ENCODE results near the gene NFIB. TPM values are rescaled to one million over a fixed set of nuclear protein-coding genes. Genes with fewer than 3 reads are reported as not detected.

The NFIB gene
- polyA plus RNA-seq, 2 of the 4 experiments (the other 2 are of a cell fraction): 10.7 to 21.7 TPM

DNA sequence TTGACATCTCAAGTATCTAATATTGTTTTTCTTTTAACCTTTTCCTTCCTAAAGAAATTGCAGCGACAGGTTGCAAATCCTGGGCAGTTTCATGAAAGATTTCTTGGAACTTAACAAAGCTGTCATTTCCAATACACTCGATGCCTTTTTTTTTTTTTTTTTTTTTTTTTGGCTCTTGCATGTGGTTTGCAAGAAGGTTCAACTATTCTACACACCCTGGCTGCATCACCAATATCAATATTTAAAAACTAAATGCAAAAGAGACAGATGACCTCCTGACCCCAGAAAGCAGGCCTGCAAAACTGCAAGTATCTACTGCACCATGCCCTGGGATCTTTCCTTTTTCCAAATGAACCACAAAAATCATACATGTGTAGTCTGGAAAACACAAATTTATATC lies 4.4 kb upstream of the NFIB start:
- FAIRE-seq (no peak), ATAC-seq (no peak), DNase-seq (ENCODE audit: low read depth in 1 of 2, low spot score in 1 of 2) (no peak)
- Histone ChIP-seq H3K27ac (peak overlapping the region; percentile 94 to 99), H3K4me1 (peaks cover 36% of the 10 kb centered on the region), H3K4me3 (no peak overlapping the region), H3K9me3 (no peaks in the 10 kb centered on the region), H3K4me2 (peak overlapping the region; percentile 95)
- WGBS (ENCODE audit: missing lambda C conversion rate): 18% methylated on average over 2 of the region's 2 CpGs
- TF ChIP-seq JUNB (IDR thresholded peaks at IDR 0.05) (no peak), CHD4 (IDR thresholded peaks at IDR 0.05; ENCODE audit: borderline replicate concordance) (no peak), FOSB (CRISPR knock-in tag; IDR thresholded peaks at IDR 0.05) (no peak), ESRRA (IDR thresholded peaks at IDR 0.05; ENCODE audit: borderline replicate concordance, low read length) (no peak), JUN (IDR thresholded peaks at IDR 0.05) (no peak), MAFK (IDR thresholded peaks at IDR 0.05; ENCODE audit: partially characterized antibody) (no peak), NPAS2 (CRISPR knock-in tag; IDR thresholded peaks at IDR 0.05; ENCODE audit: borderline replicate concordance) (no peak), SMC3 (IDR thresholded peaks at IDR 0.05) (no peak), EHMT2 (IDR thresholded peaks at IDR 0.05; ENCODE audit: low read depth) (no peak), ZSCAN20 (CRISPR knock-in tag; IDR thresholded peaks at IDR 0.05) (no peak), HOXB13 (CRISPR knock-in tag; IDR thresholded peaks at IDR 0.05; ENCODE audit: low read depth) (no peak)
- TF ChIP-seq, protein P1, sequence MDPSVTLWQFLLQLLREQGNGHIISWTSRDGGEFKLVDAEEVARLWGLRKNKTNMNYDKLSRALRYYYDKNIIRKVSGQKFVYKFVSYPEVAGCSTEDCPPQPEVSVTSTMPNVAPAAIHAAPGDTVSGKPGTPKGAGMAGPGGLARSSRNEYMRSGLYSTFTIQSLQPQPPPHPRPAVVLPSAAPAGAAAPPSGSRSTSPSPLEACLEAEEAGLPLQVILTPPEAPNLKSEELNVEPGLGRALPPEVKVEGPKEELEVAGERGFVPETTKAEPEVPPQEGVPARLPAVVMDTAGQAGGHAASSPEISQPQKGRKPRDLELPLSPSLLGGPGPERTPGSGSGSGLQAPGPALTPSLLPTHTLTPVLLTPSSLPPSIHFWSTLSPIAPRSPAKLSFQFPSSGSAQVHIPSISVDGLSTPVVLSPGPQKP (IDR thresholded peaks at IDR 0.05; ENCODE audit: low read depth, low read length): no peak
- TF ChIP-seq, protein P2, sequence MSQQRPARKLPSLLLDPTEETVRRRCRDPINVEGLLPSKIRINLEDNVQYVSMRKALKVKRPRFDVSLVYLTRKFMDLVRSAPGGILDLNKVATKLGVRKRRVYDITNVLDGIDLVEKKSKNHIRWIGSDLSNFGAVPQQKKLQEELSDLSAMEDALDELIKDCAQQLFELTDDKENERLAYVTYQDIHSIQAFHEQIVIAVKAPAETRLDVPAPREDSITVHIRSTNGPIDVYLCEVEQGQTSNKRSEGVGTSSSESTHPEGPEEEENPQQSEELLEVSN (IDR thresholded peaks at IDR 0.05; ENCODE audit: borderline replicate concordance, low read depth): no peak
- TF ChIP-seq, protein P3, sequence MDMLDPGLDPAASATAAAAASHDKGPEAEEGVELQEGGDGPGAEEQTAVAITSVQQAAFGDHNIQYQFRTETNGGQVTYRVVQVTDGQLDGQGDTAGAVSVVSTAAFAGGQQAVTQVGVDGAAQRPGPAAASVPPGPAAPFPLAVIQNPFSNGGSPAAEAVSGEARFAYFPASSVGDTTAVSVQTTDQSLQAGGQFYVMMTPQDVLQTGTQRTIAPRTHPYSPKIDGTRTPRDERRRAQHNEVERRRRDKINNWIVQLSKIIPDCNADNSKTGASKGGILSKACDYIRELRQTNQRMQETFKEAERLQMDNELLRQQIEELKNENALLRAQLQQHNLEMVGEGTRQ (IDR thresholded peaks at IDR 0.05): no peak
- POLR2A ChIA-PET: interaction anchor here (0.7 kb wide), 1 partner anchor 67 kb away, joined by 11 read pairs; no protein-coding TSS in a partner anchor
- CTCF ChIA-PET: interaction anchor here (0.9 to 1.7 kb wide), 4 partner anchors 15 to 35 kb away, joined by 3 to 8 read pairs (median 4); no protein-coding TSS in a partner anchor

DNA sequence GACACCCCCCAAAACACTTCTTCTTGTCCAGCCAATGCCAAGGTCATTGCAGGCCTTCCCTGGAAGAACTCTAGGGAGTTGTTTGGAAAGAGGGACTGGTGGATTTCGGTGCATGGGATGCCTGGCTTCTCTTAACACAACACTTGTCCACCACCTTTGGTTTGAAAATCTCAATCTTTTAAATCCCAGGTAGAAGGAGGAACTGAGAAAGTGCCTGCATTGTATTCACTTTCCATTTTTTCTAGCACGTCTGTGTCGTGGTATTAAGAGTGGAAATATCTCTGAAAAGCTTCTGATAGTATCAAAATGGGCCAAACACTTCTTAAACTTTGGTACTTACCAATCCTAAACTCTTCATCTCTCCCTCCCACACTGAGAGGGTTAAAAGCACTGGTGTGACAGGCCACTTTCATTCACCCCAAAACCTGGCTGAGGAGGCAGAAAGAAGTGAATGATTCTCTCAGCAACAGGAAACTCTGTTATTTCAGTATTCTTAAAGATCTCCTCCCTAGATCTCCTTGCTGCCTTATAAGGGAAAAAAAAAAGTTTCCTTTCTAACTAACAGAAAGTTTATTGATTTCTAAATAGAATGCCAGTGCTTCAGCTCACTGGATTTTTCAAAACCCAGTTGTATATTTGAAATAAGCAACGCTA lies 3.9 kb upstream of the NFIB start:
- ChIA-PET POLR2A (interaction anchor here (0.7 kb wide), 1 partner anchor 67 kb away, joined by 11 read pairs; no protein-coding TSS in a partner anchor), CTCF (interaction anchor here (0.8 to 1.7 kb wide), 4 partner anchors 16 to 166 kb away, joined by 3 to 8 read pairs (median 3); no protein-coding TSS in a partner anchor)
- peaks cover 36% of the 10 kb centered on the region for H3K4me1 ChIP-seq
- peak overlapping the region; percentile 94 to 99 for H3K27ac ChIP-seq
- ATAC-seq (no peak), DNase-seq (ENCODE audit: low read depth in 1 of 2, low spot score in 1 of 2) (no peak), FAIRE-seq (no peak)
- H3K4me2 ChIP-seq: peak overlapping the region; percentile 95
- no peaks in the 10 kb centered on the region for H3K9me3 ChIP-seq
- peak overlapping the region; percentile 68; the same call in 1 of the 3 replicates for H3K4me3 ChIP-seq
- TF ChIP-seq SMC3 (IDR thresholded peaks at IDR 0.05): no peak
- TF ChIP-seq CHD4 (IDR thresholded peaks at IDR 0.05; ENCODE audit: borderline replicate concordance): no peak
- no peak for TF ChIP-seq KDM5A (IDR thresholded peaks at IDR 0.05)
- no peak for TF ChIP-seq HOXA7 (CRISPR knock-in tag; IDR thresholded peaks at IDR 0.05)
- TF ChIP-seq, protein P2 (IDR thresholded peaks at IDR 0.05; ENCODE audit: borderline replicate concordance, low read depth): no peak
- 66% methylated on average over 4 of the region's 4 CpGs for WGBS (ENCODE audit: missing lambda C conversion rate)

DNA sequence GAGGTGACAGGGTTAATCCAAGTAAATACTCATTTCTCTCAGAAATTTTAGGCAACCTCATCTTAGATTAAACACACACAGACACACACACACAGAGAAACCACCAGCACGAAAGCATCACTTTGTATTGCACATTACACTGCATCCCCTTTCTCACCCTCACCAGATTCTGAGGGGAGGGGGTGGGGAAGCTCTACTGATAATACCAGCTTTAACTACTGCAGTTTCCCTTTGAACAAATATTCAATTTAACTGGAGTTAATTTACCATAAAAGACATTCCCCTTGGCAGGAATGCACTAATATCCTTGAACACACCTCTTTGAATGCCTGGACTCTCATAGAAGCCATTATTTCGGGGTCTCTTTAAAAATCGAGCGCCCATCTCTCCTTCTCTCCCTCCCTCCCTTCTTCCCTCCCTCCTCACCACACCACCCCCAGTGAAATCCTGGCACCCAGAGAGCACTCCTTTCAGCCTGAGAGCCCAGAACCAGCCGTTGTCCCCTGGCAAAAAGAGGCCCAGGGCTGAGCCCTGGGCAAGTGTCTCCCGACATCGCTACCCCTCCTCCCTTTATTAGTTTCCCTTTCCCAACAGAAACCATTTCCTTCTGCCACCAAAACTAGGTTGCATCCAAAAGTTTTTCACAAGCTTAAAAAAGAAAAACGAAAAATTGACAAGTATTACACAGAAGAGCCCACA lies 2.8 kb upstream of the NFIB start:
- WGBS (ENCODE audit: missing lambda C conversion rate): 27% methylated on average over 8 of the region's 8 CpGs
- TF ChIP-seq FOXS1 (CRISPR knock-in tag; IDR thresholded peaks at IDR 0.05) (no peak), RARB (CRISPR knock-in tag; IDR thresholded peaks at IDR 0.05) (no peak), CHD2 (IDR thresholded peaks at IDR 0.05; ENCODE audit: low read length, partially characterized antibody) (no peak), ZNF302 (CRISPR knock-in tag; IDR thresholded peaks at IDR 0.05) (no peak)
- TF ChIP-seq, protein P4, sequence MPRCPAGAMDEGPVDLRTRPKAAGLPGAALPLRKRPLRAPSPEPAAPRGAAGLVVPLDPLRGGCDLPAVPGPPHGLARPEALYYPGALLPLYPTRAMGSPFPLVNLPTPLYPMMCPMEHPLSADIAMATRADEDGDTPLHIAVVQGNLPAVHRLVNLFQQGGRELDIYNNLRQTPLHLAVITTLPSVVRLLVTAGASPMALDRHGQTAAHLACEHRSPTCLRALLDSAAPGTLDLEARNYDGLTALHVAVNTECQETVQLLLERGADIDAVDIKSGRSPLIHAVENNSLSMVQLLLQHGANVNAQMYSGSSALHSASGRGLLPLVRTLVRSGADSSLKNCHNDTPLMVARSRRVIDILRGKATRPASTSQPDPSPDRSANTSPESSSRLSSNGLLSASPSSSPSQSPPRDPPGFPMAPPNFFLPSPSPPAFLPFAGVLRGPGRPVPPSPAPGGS (IDR thresholded peaks at IDR 0.05): no peak
- peak overlapping the region; percentile 95 for H3K4me2 ChIP-seq
- H3K27ac ChIP-seq: peak overlapping the region; percentile 94 to 99
- H3K9me3 ChIP-seq: no peaks in the 10 kb centered on the region
- DNase-seq (ENCODE audit: low read depth in 1 of 2, low spot score in 1 of 2): no peak
- H3K4me3 ChIP-seq: peak overlapping the region; percentile 68
- ATAC-seq: no peak
- CTCF ChIA-PET: interaction anchor here (0.6 to 1.4 kb wide), 4 partner anchors 37 to 203 kb away, joined by 3 to 6 read pairs (median 3); no protein-coding TSS in a partner anchor
- POLR2A ChIA-PET: interaction anchor here (0.6 to 1.4 kb wide), 4 partner anchors 10 to 59 kb away, joined by 3 to 5 read pairs (median 4); no protein-coding TSS in a partner anchor
- peaks cover 36% of the 10 kb centered on the region for H3K4me1 ChIP-seq
- no peak for FAIRE-seq

All from A549 (cell line).